Mesendoderm (in vitro differentiated cells): Measurements from ENCODE around the gene CATSPER3.

Experiments
- DNase-seq: peaks from one replicate; pipeline ENCODE4 v3.0.0; 2013
- H2AK5ac ChIP-seq: 2 replicates; pipeline ENCODE4 v1.6.1; 2013; ENCODE audit warnings: low read length, inconsistent platforms
- H2BK120ac ChIP-seq: 2 replicates; pipeline ENCODE4 v1.6.1; 2013; ENCODE audit warnings: low read depth, mild to moderate bottlenecking, low read length, moderate library complexity, mixed read lengths
- H2BK15ac ChIP-seq: replicated peaks from 2 replicates; pipeline ENCODE4 v1.6.1; 2013; ENCODE audit warnings: low read depth, mild to moderate bottlenecking, moderate library complexity
- H2BK5ac ChIP-seq: 2 replicates; pipeline ENCODE4 v1.6.1; 2013; ENCODE audit warnings: low read length, inconsistent platforms
- H3K18ac ChIP-seq: 2 replicates; pipeline ENCODE4 v1.6.1; 2013; ENCODE audit warnings: mild to moderate bottlenecking, low read length, mixed read lengths
- H3K23ac ChIP-seq: one replicate; pipeline ENCODE4 v1.6.1; 2013; ENCODE audit warnings: low read length
- H3K27ac ChIP-seq: 2 replicates; pipeline ENCODE4 v1.5.1; 2013; ENCODE audit warnings: low read depth, mild to moderate bottlenecking, inconsistent platforms, low read length, moderate library complexity
- H3K27me3 ChIP-seq: 2 replicates; pipeline ENCODE4 v1.6.1; 2013; ENCODE audit warnings: low read length, control low read depth, mild to moderate bottlenecking, inconsistent platforms; ENCODE audit not compliant: insufficient read depth, poor library complexity
- H3K36me3 ChIP-seq: 2 replicates; pipeline ENCODE4 v1.6.1; 2013; ENCODE audit warnings: low read length, inconsistent platforms; ENCODE audit not compliant: control insufficient read depth, insufficient read depth
- H3K4ac ChIP-seq: one replicate; pipeline ENCODE4 v1.6.1; 2013; ENCODE audit warnings: low read depth, mild to moderate bottlenecking, low read length, moderate library complexity
- H3K4me1 ChIP-seq: 2 replicates; pipeline ENCODE4 v1.6.1; 2013; ENCODE audit warnings: low read depth, low read length, inconsistent platforms; ENCODE audit not compliant: control insufficient read depth
- H3K4me2 ChIP-seq: 2 replicates; pipeline ENCODE4 v1.6.1; 2013; ENCODE audit warnings: low read length
- H3K4me3 ChIP-seq: 2 replicates; pipeline ENCODE4 v1.5.1; 2013; ENCODE audit warnings: mild to moderate bottlenecking, low read length
- H3K56ac ChIP-seq: one replicate; pipeline ENCODE4 v1.6.1; 2013; ENCODE audit warnings: low read length
- H3K79me1 ChIP-seq: 2 replicates; pipeline ENCODE4 v1.6.1; 2013; ENCODE audit warnings: low read length, inconsistent platforms
- H3K79me2 ChIP-seq: 2 replicates; pipeline ENCODE4 v1.6.1; 2013; ENCODE audit warnings: mild to moderate bottlenecking, low read length; ENCODE audit not compliant: control insufficient read depth, insufficient read depth
- H3K9ac ChIP-seq: 2 replicates; pipeline ENCODE4 v1.6.1; 2013; ENCODE audit warnings: low read length, inconsistent platforms
- H4K5ac ChIP-seq: one replicate; pipeline ENCODE4 v1.6.1; 2013; ENCODE audit warnings: low read length
- H4K8ac ChIP-seq: one replicate; pipeline ENCODE4 v1.6.1; 2013; ENCODE audit warnings: low read depth, mild to moderate bottlenecking, control low read depth, low read length, moderate library complexity
- WGBS: extraction: QIAGEN DNeasy Blood & Tissue Kit; methylation state at CpG from one replicate; pipeline ENCODE4 v1.1.7; 2013; ENCODE audit warnings: low lambda C conversion rate, missing lambda C conversion rate; ENCODE audit not compliant: insufficient coverage; ENCODE audit errors: extremely low coverage; 5-methylcytosine and 5-hydroxymethylcytosine counted together

Gene CATSPER3

GRCh38 chr5:135053278-135053677, 85.6 kb downstream of the CATSPER3 start:
- Histone ChIP-seq H3K4me2 (no peak overlapping the region), H3K79me1 (no peaks in the 10 kb centered on the region), H4K8ac (no peak overlapping the region), H3K18ac (no peak overlapping the region), H3K4me3 (no peak overlapping the region), H3K4me1 (no peaks in the 10 kb centered on the region), H3K56ac (no peak overlapping the region), H2BK120ac (no peak overlapping the region), H4K5ac (no peak overlapping the region), H3K27ac (no peak overlapping the region), H2BK15ac (no peak overlapping the region), H3K4ac (no peak overlapping the region), H2AK5ac (no peak overlapping the region), H3K36me3 (no peaks in the 10 kb centered on the region), H3K79me2 (no peaks in the 10 kb centered on the region), H3K9ac (no peak overlapping the region), H2BK5ac (no peak overlapping the region), H3K23ac (no peak overlapping the region), H3K27me3 (peaks cover 16% of the 10 kb centered on the region)
- no peak for DNase-seq
- WGBS = no CpG with 5 or more reads among the region's 3 CpGs

- Histone ChIP-seq H2BK15ac (no peak overlapping the region), H3K36me3 (no peaks in the 10 kb centered on the region), H3K4me2 (no peak overlapping the region), H3K27ac (no peak overlapping the region), H4K8ac (no peak overlapping the region), H3K23ac (no peak overlapping the region), H3K18ac (no peak overlapping the region), H3K79me2 (no peaks in the 10 kb centered on the region), H3K4ac (no peak overlapping the region), H3K4me3 (no peak overlapping the region), H4K5ac (no peak overlapping the region), H3K79me1 (no peaks in the 10 kb centered on the region), H2BK120ac (no peak overlapping the region), H3K9ac (no peak overlapping the region), H3K56ac (no peak overlapping the region), H2AK5ac (no peak overlapping the region), H3K27me3 (peaks cover 16% of the 10 kb centered on the region), H3K4me1 (no peaks in the 10 kb centered on the region), H2BK5ac (no peak overlapping the region)
- no peak for DNase-seq
- no CpG with 5 or more reads among the region's 8 CpGs for WGBS
These were observed 86.3 kb downstream of the CATSPER3 start for GRCh38 chr5:135053989-135054388.

DNA sequence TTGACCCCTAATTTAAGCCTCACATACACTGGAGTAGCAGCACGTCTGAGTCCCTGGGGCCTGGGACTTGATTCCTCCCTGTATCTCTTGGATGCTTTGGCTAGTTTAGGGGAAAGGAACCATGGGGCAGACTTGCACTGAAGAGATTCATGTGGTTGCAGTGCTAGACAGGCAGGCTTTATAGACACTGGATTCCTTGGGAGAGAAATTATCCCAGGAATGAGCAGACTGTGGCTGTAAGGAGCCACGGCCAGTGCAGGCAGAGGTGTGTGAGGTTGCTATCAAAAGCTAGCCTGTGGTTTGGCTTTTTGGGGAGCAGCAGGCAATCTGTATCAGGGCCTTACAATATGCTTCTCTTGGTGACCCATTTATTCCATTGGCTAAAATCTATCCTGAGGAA, 86.8 kb downstream of the CATSPER3 start:
- H3K4ac ChIP-seq = no peak overlapping the region
- no peaks in the 10 kb centered on the region for H3K36me3 ChIP-seq
- H2AK5ac ChIP-seq = no peak overlapping the region
- no peak overlapping the region for H3K27ac ChIP-seq
- no peak overlapping the region for H3K4me2 ChIP-seq
- WGBS = no CpG with 5 or more reads among the region's 2 CpGs
- H3K79me2 ChIP-seq = no peaks in the 10 kb centered on the region
- H3K23ac ChIP-seq = no peak overlapping the region
- H4K8ac ChIP-seq = no peak overlapping the region
- DNase-seq = no peak
- no peak overlapping the region for H4K5ac ChIP-seq
- no peak overlapping the region for H2BK5ac ChIP-seq
- no peaks in the 10 kb centered on the region for H3K79me1 ChIP-seq
- H2BK120ac ChIP-seq = no peak overlapping the region
- peaks cover 14% of the 10 kb centered on the region for H3K27me3 ChIP-seq
- no peak overlapping the region for H3K18ac ChIP-seq
- H3K4me3 ChIP-seq = no peak overlapping the region
- H3K9ac ChIP-seq = no peak overlapping the region
- H2BK15ac ChIP-seq = no peak overlapping the region
- no peaks in the 10 kb centered on the region for H3K4me1 ChIP-seq
- no peak overlapping the region for H3K56ac ChIP-seq

DNA sequence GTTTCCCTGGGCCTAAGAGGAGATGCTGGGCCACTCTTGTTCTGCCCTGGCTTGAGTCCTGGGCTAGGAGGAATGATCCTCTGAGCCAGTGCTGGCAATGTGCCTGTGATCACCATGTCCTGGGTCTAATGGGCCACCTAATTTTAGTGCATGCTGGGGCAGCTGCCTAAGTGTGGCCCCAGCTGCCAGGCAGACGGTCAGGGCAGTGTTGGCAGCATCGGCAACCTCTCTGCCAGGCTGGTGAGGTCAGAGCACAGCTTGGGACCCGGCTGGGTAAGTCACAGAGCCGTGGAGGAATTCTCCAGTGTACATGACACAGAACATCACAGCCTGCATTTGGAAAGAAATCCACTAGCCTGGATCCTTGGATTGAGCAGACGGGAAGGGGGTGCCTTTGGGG, 87.7 kb downstream of the CATSPER3 start:
- H3K79me2 ChIP-seq = no peaks in the 10 kb centered on the region
- H4K5ac ChIP-seq = no peak overlapping the region
- no peak for DNase-seq
- no peak overlapping the region for H2BK120ac ChIP-seq
- no peak overlapping the region for H3K4ac ChIP-seq
- H3K4me1 ChIP-seq = no peaks in the 10 kb centered on the region
- no peak overlapping the region for H3K18ac ChIP-seq
- H2BK15ac ChIP-seq = no peak overlapping the region
- H2AK5ac ChIP-seq = no peak overlapping the region
- no peak overlapping the region for H2BK5ac ChIP-seq
- no peak overlapping the region for H3K9ac ChIP-seq
- no peak overlapping the region for H3K23ac ChIP-seq
- peaks cover 10% of the 10 kb centered on the region for H3K27me3 ChIP-seq
- H4K8ac ChIP-seq = no peak overlapping the region
- no peak overlapping the region for H3K56ac ChIP-seq
- H3K4me2 ChIP-seq = no peak overlapping the region
- no peak overlapping the region for H3K4me3 ChIP-seq
- H3K36me3 ChIP-seq = no peaks in the 10 kb centered on the region
- whole genome bisulfite sequencing = no CpG with 5 or more reads among the region's 5 CpGs
- H3K27ac ChIP-seq = no peak overlapping the region
- no peaks in the 10 kb centered on the region for H3K79me1 ChIP-seq

DNA sequence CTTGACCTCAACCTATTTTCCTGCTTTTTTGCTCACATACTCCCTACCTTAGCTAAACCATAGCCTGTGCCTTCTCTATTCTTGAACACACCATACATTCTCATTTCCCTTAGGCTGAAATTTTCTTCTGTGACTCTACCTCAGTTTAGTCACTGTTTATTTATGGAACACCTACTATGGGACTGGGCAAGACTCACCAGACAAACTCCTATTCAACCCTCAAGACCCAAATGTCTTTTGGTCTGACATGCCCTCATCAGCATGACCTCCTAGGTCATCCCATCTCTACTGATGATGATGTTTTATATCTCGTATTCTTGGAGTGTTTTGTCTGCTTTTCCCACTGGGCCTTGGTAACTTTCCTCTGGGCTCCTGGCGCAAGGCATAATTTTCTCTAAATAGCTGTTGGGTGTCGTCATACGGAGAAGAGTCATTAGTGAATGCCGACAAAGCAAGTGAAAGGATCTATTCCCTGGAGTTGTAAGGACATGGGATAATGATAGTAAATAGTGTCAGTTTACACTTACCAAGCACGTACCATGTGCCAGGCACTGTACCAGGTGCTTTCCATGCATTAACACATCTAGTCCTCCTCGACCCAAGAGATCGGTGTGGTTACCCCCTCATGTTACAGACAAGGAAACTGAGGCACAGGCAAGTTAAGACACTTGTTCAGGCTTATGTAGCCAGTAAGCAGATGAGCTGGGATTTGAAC, 88.8 kb downstream of the CATSPER3 start:
- no peak overlapping the region for H3K18ac ChIP-seq
- no peak overlapping the region for H3K23ac ChIP-seq
- no peaks in the 10 kb centered on the region for H3K36me3 ChIP-seq
- no CpG with 5 or more reads among the region's 8 CpGs for WGBS
- H3K9ac ChIP-seq = no peak overlapping the region
- no peak overlapping the region for H2BK5ac ChIP-seq
- no peak overlapping the region for H3K27ac ChIP-seq
- H3K56ac ChIP-seq = no peak overlapping the region
- no peak overlapping the region for H3K4ac ChIP-seq
- H4K5ac ChIP-seq = no peak overlapping the region
- no peaks in the 10 kb centered on the region for H3K79me2 ChIP-seq
- no peak overlapping the region for H2AK5ac ChIP-seq
- H3K27me3 ChIP-seq = no peaks in the 10 kb centered on the region
- H3K4me2 ChIP-seq = no peak overlapping the region
- DNase-seq = no peak
- H2BK15ac ChIP-seq = no peak overlapping the region
- H4K8ac ChIP-seq = no peak overlapping the region
- no peak overlapping the region for H3K4me3 ChIP-seq
- H3K4me1 ChIP-seq = no peaks in the 10 kb centered on the region
- no peak overlapping the region for H2BK120ac ChIP-seq
- no peaks in the 10 kb centered on the region for H3K79me1 ChIP-seq

DNA sequence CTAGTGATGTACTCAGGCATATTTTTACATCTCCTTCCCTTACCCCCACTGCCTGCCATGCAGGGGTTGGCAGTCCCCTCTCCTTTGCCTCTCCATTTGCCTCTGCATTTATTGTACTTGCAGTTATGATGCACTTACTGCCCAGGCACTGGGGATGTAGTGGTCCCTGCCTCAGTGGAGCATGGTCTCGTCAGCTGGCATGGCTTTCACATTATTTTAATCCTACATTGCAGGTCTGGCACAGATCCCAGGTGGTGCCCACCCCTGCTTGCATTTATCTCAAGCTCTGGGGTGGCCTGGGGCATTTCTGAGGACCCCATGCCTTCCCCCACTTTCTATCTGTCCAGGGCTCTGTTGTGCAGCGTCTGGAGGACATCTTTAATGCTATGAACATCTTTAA, 89.5 kb downstream of the CATSPER3 start:
- Histone ChIP-seq H3K23ac (no peak overlapping the region), H3K79me1 (no peaks in the 10 kb centered on the region), H2AK5ac (no peak overlapping the region), H3K79me2 (no peaks in the 10 kb centered on the region), H3K4me3 (no peak overlapping the region), H3K36me3 (no peaks in the 10 kb centered on the region), H3K27ac (no peak overlapping the region), H3K9ac (no peak overlapping the region), H2BK120ac (no peak overlapping the region), H4K8ac (no peak overlapping the region), H3K4me2 (no peak overlapping the region), H2BK5ac (no peak overlapping the region), H4K5ac (no peak overlapping the region), H2BK15ac (no peak overlapping the region), H3K18ac (no peak overlapping the region), H3K4me1 (no peaks in the 10 kb centered on the region), H3K27me3 (no peaks in the 10 kb centered on the region), H3K56ac (no peak overlapping the region), H3K4ac (no peak overlapping the region)
- WGBS = no CpG with 5 or more reads among the region's 2 CpGs
- DNase-seq = no peak
